LNCAP (cell line): ENCODE measurements around the gene F10.

ENCODE experiments used
- TF ChIP-seq, protein P1 (sequence below): fragments of 450-650 bp; IDR thresholded peaks from 2 replicates; pipeline ENCODE4 v1.5.1; 2017; ENCODE audit warnings: mild to moderate bottlenecking

The F10 gene

DNA sequence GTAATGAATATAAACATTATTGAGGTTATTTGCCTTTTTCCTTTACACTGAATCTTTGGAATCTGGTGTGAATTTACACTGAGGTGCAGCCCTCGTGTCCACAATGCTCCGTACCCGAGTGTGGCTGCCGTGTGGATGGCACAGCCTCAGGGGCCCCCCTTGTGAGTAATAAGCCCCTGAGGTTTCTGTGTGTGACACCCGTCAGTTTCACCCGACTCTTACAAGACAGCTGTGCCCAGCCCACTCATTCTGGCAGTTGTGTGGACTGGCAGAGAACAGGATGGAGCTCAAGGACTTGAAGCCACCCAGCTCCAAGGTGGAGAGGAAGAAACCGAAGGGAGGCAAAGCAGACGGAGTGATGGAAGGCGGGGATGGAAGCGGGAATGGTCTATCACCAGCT, 43.7 kb downstream of the F10 start:
- TF ChIP-seq, protein P1, sequence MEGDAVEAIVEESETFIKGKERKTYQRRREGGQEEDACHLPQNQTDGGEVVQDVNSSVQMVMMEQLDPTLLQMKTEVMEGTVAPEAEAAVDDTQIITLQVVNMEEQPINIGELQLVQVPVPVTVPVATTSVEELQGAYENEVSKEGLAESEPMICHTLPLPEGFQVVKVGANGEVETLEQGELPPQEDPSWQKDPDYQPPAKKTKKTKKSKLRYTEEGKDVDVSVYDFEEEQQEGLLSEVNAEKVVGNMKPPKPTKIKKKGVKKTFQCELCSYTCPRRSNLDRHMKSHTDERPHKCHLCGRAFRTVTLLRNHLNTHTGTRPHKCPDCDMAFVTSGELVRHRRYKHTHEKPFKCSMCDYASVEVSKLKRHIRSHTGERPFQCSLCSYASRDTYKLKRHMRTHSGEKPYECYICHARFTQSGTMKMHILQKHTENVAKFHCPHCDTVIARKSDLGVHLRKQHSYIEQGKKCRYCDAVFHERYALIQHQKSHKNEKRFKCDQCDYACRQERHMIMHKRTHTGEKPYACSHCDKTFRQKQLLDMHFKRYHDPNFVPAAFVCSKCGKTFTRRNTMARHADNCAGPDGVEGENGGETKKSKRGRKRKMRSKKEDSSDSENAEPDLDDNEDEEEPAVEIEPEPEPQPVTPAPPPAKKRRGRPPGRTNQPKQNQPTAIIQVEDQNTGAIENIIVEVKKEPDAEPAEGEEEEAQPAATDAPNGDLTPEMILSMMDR, result no peak

DNA sequence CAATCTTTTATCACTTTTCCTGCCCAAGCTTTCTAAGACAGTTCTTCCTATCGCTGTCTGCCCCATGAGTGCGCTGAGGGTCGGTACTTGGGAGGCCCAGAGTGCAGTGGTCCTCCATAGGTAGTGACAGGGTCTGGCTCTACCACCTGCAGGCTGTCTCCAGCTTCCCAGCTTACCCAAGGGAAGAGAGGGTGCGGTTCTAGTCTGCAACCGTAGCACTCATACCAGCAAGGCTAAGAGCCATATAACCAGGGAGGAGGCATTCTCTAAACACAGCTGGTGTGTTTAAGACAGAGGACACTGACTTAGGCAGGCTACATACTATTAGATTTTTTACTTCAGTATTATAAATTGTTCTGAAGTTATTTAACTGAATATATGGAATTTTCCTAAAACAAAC, 44.1 kb downstream of the F10 start:
- TF ChIP-seq, protein P1, result no peak

DNA sequence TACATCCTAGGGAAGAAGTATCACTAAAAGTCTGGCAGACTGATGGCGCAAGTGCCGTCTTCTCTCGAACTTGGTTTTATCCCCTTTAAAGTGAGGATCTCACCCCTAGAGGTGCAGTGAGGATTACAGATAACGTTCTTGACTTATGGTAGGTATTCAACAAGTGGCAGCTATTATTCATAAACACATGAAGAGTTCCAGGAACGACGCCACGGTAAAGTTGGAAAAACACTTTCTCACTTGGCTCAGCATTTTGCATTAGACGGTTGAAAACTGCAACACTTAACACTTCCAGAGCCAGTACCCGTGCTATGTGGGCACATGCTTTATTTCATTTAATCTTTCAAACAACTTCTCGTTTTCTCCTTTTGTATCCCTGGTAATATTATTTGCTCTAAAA, 44.6 kb downstream of the F10 start:
- TF ChIP-seq, protein P1, result no peak

DNA sequence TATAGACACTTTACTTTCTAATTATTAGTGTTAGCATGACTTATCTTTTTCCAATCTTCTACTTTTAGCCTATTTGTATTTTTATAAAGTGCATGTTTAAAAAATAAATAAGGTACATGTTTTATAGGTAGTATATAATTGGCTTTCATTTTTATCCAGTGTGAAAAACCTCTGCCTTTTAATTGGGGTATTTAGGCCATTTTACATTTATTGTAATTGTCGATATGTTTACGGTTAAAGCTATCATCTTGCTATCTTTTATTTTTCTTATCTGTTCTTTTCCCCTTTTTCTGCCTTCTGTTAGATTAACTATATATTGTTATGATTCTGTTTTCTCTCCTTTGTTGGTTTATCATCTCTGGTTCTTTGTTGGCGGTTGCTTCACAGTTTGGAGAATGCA, 45.0 kb downstream of the F10 start:
- TF ChIP-seq, protein P1, result no peak

DNA sequence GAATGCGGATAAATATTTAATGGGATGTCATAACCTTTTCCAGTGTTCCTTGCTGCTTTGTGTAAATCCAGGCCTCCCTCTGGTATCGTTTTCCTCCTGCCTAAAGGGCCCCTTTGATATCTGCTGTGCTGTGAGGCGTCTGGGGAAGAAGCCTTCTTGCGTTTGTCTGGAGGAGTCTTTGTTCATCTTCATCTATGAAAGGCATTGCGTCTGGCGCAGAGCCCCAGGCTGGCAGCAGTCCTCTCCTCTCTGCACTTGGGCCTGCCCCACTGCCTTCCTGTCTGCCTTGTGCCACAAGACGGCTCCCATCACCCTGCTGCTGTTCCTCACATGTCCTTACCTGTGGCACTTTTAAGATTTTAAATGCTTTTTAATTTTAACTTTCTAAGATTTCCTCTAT, 45.6 kb downstream of the F10 start:
- TF ChIP-seq, protein P1, result no peak

DNA sequence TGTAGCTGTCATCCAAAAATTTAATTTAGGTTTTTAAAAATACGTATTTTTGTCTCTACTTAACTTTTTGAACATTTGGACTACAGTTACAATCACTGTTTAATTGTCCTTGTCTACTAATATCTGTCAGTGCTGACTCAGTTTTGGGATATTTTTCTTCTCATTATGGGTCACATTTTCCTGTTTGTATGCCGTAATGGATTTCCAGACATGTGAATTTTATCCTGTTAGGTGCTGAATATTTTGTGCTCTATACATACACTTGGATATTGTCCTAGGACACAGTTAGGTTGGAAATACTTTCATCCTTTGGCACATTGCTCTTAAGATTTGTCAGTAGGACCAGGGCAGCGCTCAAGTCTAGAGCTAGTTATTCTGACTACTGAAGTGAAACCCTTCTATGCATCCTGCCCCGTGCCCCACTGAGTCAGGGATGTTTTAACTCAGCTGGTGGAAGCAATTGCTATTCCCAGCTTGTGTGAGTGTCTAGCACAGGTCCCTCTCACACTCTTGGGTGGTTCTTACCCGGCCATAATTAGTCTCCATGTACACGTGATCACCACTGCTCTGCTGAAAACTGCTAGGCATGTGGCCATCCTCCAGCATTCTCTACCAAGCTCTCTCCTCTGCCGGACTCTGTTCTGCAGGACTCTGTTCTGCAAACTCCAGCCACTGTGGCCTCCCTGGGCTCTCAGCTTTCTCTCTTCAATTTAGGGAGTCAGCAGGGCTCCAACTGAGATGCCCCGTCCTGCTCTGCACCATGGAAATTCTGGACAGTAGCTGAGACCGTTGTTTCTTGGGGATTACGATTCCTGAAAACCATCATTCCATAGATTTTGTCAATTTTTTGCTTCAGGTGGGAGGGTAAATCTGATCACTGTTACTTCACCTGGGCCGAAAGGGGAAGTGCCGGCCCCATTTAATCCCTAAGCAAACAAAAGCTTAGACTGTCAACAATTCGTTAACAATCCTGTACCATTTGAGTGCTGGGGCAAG, 47.0 kb downstream of the F10 start:
- TF ChIP-seq, protein P1, result no peak

DNA sequence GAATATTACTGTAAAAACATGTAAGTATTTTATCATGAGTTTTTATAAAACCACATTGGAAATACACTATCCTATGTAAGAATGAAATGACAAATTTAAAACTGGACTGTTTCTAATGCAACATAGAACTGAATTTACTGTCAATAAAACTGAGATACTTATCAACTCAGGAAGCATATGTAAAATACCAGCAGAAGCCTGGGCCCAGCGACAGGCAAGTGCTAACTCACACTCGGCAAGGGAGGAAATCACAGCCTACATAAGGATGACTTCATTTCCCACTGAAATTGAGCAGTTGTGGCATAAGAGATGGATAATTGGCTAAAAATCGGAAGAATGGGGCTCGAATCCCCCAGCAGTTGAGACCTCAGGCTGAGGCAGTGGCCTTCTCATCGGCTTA, 47.9 kb downstream of the F10 start:
- TF ChIP-seq, protein P1, result no peak
